Measurements from ENCODE around the gene RHD. TPM values are rescaled to one million over a fixed set of nuclear protein-coding genes. Genes with fewer than 3 reads are reported as not detected.

RHD gene
- total RNA-seq, 2 experiments from 2014 or later: not detected

GRCh38 chr1:25255706-25256577 lies 16.4 kb upstream of the RHD start:
- ChIA-PET CTCF (ENCODE audit: unreplicated experiment) (interaction anchor here (1.0 kb wide), 1 partner anchor 8 kb away, joined by 3 read pairs; the partner anchor contains the start of gene RSRP1), POLR2A (interaction anchor here (0.6 to 1.0 kb wide), 2 partner anchors 16 to 21 kb away, joined by 4 read pairs; no protein-coding TSS in a partner anchor)
- TF ChIP-seq CTCF (conservative IDR thresholded peaks at IDR 0.05; ENCODE audit: low read length) (no peak), EZH2phosphoT487 (IDR thresholded peaks at IDR 0.05; ENCODE audit: borderline replicate concordance, low read depth, low read length) (no peak)
- Histone ChIP-seq H3K4me3 (ENCODE audit: low read depth, low read length, poor library complexity, severe bottlenecking) (no peak overlapping the region), H4K20me1 (ENCODE audit: insufficient read depth, low read length) (0 out of 2 replicates have a peak, but pooled peaks cover 4% of the 10 kb centered on the region), H2AFZ (ENCODE audit: low read length) (no peak overlapping the region), H3K4me2 (ENCODE audit: low read length) (no peak overlapping the region), H3K9me3 (ENCODE audit: low read length) (no peaks in the 10 kb centered on the region), H3K9me2 (ENCODE audit: insufficient read depth, low read length) (no peaks in the 10 kb centered on the region), H3K79me2 (ENCODE audit: insufficient read depth, low read depth, low read length) (no peaks in the 10 kb centered on the region), H3K4me1 (ENCODE audit: insufficient read depth, low read length, poor library complexity, severe bottlenecking) (peaks cover 7% of the 10 kb centered on the region), H3K36me3 (ENCODE audit: insufficient read depth, low read length) (no peaks in the 10 kb centered on the region), H3K27ac (ENCODE audit: low read depth, low read length, poor library complexity, severe bottlenecking) (no peak overlapping the region)
- intact Hi-C loops (cut with micrococcal nuclease; ENCODE audit: unreplicated experiment): no loop called here
- no peak for DNase-seq (ENCODE audit: low spot score)
- BruUV-seq (replicated peaks): no TSS peak

DNA sequence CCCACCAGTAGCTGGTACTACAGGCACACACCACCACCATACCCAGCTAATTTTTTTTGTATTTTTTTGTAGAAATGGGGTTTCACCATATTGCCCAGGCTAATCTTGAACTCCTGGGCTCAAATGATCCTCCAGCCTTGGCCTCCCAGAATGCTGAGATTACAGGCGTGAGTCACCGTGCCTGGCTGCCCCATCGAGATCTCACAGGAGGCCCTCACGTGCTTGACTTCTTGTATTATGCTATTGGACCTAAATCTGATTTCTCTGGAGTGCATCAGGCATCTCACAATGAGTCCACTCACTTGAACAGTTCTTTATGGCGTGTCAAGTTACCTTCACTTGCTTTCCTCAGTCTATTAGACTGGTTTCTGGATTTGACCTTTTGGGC lies 15.7 kb upstream of the RHD start:
- H3K36me3 ChIP-seq (ENCODE audit: insufficient read depth, low read length): no peaks in the 10 kb centered on the region
- no TSS peak for BruUV-seq (replicated peaks)
- H3K4me2 ChIP-seq (ENCODE audit: low read length): no peak overlapping the region
- no peak overlapping the region for H3K4me3 ChIP-seq (ENCODE audit: low read depth, low read length, poor library complexity, severe bottlenecking)
- no peak overlapping the region for H3K27ac ChIP-seq (ENCODE audit: low read depth, low read length, poor library complexity, severe bottlenecking)
- no peak for TF ChIP-seq EZH2phosphoT487 (IDR thresholded peaks at IDR 0.05; ENCODE audit: borderline replicate concordance, low read depth, low read length)
- no peak for TF ChIP-seq CTCF (conservative IDR thresholded peaks at IDR 0.05; ENCODE audit: low read length)
- no peak overlapping the region for H2AFZ ChIP-seq (ENCODE audit: low read length)
- H3K4me1 ChIP-seq (ENCODE audit: insufficient read depth, low read length, poor library complexity, severe bottlenecking): peaks cover 7% of the 10 kb centered on the region
- no peaks in the 10 kb centered on the region for H3K79me2 ChIP-seq (ENCODE audit: insufficient read depth, low read depth, low read length)
- ChIA-PET POLR2A (interaction anchor here (0.6 to 1.0 kb wide), 2 partner anchors 17 to 20 kb away, joined by 4 read pairs; no protein-coding TSS in a partner anchor), CTCF (ENCODE audit: unreplicated experiment) (no interaction called here)
- 0 out of 2 replicates have a peak, but pooled peaks cover 4% of the 10 kb centered on the region for H4K20me1 ChIP-seq (ENCODE audit: insufficient read depth, low read length)
- no peak for DNase-seq (ENCODE audit: low spot score)
- H3K9me2 ChIP-seq (ENCODE audit: insufficient read depth, low read length): no peaks in the 10 kb centered on the region
- H3K9me3 ChIP-seq (ENCODE audit: low read length): no peaks in the 10 kb centered on the region
- intact Hi-C loops (cut with micrococcal nuclease; ENCODE audit: unreplicated experiment): no loop called here

DNA sequence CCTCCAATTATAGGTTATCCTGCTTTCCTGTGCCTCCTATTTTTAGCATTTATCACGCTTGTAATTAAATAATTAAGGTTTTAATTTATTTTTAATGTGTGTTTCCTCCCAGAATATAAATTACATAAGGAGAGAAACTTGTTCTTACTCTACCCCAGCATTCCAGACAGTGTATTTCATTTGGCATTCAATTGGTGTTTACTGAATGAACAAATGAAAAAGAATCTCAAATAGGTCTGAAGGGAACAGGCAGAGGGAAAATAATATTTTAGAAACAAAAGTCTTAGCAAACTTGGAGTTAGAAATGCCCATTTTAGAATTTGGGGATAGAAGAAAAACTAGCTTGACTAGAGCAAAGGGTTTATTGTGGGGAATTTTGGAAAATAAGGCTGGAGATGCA lies 15.1 kb upstream of the RHD start:
- no peak overlapping the region for H2AFZ ChIP-seq (ENCODE audit: low read length)
- H3K4me2 ChIP-seq (ENCODE audit: low read length): no peak overlapping the region
- H4K20me1 ChIP-seq (ENCODE audit: insufficient read depth, low read length): 0 out of 2 replicates have a peak, but pooled peaks cover 4% of the 10 kb centered on the region
- H3K4me3 ChIP-seq (ENCODE audit: low read depth, low read length, poor library complexity, severe bottlenecking): no peak overlapping the region
- H3K79me2 ChIP-seq (ENCODE audit: insufficient read depth, low read depth, low read length): no peaks in the 10 kb centered on the region
- DNase-seq (ENCODE audit: low spot score): no peak
- H3K9me3 ChIP-seq (ENCODE audit: low read length): no peaks in the 10 kb centered on the region
- intact Hi-C loops (cut with micrococcal nuclease; ENCODE audit: unreplicated experiment): no loop called here
- peaks cover 3% of the 10 kb centered on the region; the same call in 1 of the 2 replicates for H3K36me3 ChIP-seq (ENCODE audit: insufficient read depth, low read length)
- H3K4me1 ChIP-seq (ENCODE audit: insufficient read depth, low read length, poor library complexity, severe bottlenecking): peaks cover 7% of the 10 kb centered on the region
- ChIA-PET POLR2A (no interaction called here), CTCF (ENCODE audit: unreplicated experiment) (no interaction called here)
- TF ChIP-seq CTCF (conservative IDR thresholded peaks at IDR 0.05; ENCODE audit: low read length) (no peak), EZH2phosphoT487 (IDR thresholded peaks at IDR 0.05; ENCODE audit: borderline replicate concordance, low read depth, low read length) (no peak)
- no TSS peak for BruUV-seq (replicated peaks)
- H3K27ac ChIP-seq (ENCODE audit: low read depth, low read length, poor library complexity, severe bottlenecking): no peak overlapping the region
- H3K9me2 ChIP-seq (ENCODE audit: insufficient read depth, low read length): no peaks in the 10 kb centered on the region
